ENCODE data around the gene AGRP. TPM values are rescaled to one million over a fixed set of nuclear protein-coding genes. Genes with fewer than 3 reads are reported as not detected.

The AGRP gene
- polyA plus RNA-seq, 1 donor (not counting 4 experiments of a cell fraction or from before 2014, with no cell fraction given) = not detected

- TF ChIP-seq, protein P1, sequence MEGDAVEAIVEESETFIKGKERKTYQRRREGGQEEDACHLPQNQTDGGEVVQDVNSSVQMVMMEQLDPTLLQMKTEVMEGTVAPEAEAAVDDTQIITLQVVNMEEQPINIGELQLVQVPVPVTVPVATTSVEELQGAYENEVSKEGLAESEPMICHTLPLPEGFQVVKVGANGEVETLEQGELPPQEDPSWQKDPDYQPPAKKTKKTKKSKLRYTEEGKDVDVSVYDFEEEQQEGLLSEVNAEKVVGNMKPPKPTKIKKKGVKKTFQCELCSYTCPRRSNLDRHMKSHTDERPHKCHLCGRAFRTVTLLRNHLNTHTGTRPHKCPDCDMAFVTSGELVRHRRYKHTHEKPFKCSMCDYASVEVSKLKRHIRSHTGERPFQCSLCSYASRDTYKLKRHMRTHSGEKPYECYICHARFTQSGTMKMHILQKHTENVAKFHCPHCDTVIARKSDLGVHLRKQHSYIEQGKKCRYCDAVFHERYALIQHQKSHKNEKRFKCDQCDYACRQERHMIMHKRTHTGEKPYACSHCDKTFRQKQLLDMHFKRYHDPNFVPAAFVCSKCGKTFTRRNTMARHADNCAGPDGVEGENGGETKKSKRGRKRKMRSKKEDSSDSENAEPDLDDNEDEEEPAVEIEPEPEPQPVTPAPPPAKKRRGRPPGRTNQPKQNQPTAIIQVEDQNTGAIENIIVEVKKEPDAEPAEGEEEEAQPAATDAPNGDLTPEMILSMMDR (optimal IDR thresholded peaks at IDR 0.05 in 1 of 3, IDR thresholded peaks at IDR 0.05 in 1 of 3, conservative IDR thresholded peaks at IDR 0.05 in 1 of 3; ENCODE audit: extremely low read depth in 1 of 3, insufficient read depth in 2 of 3, low read length in 3 of 3) = no peak
- no peak for TF ChIP-seq EZH2 (IDR thresholded peaks at IDR 0.05; ENCODE audit: low read length)
- DNase-seq (ENCODE audit: low read depth, low spot score) (no peak), FAIRE-seq (no peak)
- no peak overlapping the region for H2AFZ ChIP-seq (ENCODE audit: control insufficient read depth, low read length)
- H3K36me3 ChIP-seq (ENCODE audit: control insufficient read depth in 2 of 2, extremely low read depth in 1 of 2, insufficient read depth in 2 of 2, low read length in 2 of 2) = peaks cover 10 to 19% of the 10 kb centered on the region in 2 experiments
- peaks cover 25% of the 10 kb centered on the region for H3K79me2 ChIP-seq (ENCODE audit: control insufficient read depth, insufficient read depth, low read length)
- no peak overlapping the region for H3K4me2 ChIP-seq (ENCODE audit: control insufficient read depth, extremely low read depth, insufficient read depth, low read depth, low read length)
- peaks cover 13% of the 10 kb centered on the region for H3K9me1 ChIP-seq (ENCODE audit: control insufficient read depth, extremely low read depth, insufficient read depth, low read length)
- no peak overlapping the region for H3K9ac ChIP-seq (ENCODE audit: control insufficient read depth, extremely low read depth, insufficient read depth, low read length)
- H3K27me3 ChIP-seq (ENCODE audit: control insufficient read depth, extremely low read depth, insufficient read depth, low read length) = no peaks in the 10 kb centered on the region
- dilution Hi-C loops (cut with MboI; ENCODE audit: extremely low pct_ligation_motif_present, low sequenced_read_pairs) = no loop called here
- no peak overlapping the region for H3K27ac ChIP-seq (ENCODE audit: control insufficient read depth, insufficient read depth, low read length)
- H3K4me3 ChIP-seq (ENCODE audit: control insufficient read depth in 2 of 3, extremely low read depth in 1 of 3, insufficient read depth in 2 of 3, low read depth in 1 of 3, low read length in 3 of 3) = no peak overlapping the region
- H3K4me1 ChIP-seq (ENCODE audit: control insufficient read depth, extremely low read depth, insufficient read depth, low read length) = peaks cover 27% of the 10 kb centered on the region
- no peaks in the 10 kb centered on the region for H3K9me3 ChIP-seq (ENCODE audit: control insufficient read depth, low read depth, low read length)
- peaks cover 37% of the 10 kb centered on the region for H4K20me1 ChIP-seq (ENCODE audit: control insufficient read depth, extremely low read depth, insufficient read depth, low read length)
Measured at GRCh38 chr16:67458121-67458641, 25.2 kb downstream of the AGRP start.

- Histone ChIP-seq H2AFZ (ENCODE audit: control insufficient read depth, low read length) (no peak overlapping the region), H3K4me3 (ENCODE audit: control insufficient read depth in 2 of 3, extremely low read depth in 1 of 3, insufficient read depth in 2 of 3, low read depth in 1 of 3, low read length in 3 of 3) (no peak overlapping the region), H3K27me3 (ENCODE audit: control insufficient read depth, extremely low read depth, insufficient read depth, low read length) (no peaks in the 10 kb centered on the region), H4K20me1 (ENCODE audit: control insufficient read depth, extremely low read depth, insufficient read depth, low read length) (peaks cover 33% of the 10 kb centered on the region), H3K36me3 (ENCODE audit: control insufficient read depth in 2 of 2, extremely low read depth in 1 of 2, insufficient read depth in 2 of 2, low read length in 2 of 2) (peaks cover 12 to 22% of the 10 kb centered on the region in 2 experiments), H3K9me3 (ENCODE audit: control insufficient read depth, low read depth, low read length) (no peaks in the 10 kb centered on the region), H3K9me1 (ENCODE audit: control insufficient read depth, extremely low read depth, insufficient read depth, low read length) (peaks cover 13% of the 10 kb centered on the region), H3K9ac (ENCODE audit: control insufficient read depth, extremely low read depth, insufficient read depth, low read length) (no peak overlapping the region), H3K4me2 (ENCODE audit: control insufficient read depth, extremely low read depth, insufficient read depth, low read depth, low read length) (no peak overlapping the region), H3K79me2 (ENCODE audit: control insufficient read depth, insufficient read depth, low read length) (peaks cover 20% of the 10 kb centered on the region), H3K27ac (ENCODE audit: control insufficient read depth, insufficient read depth, low read length) (no peak overlapping the region), H3K4me1 (ENCODE audit: control insufficient read depth, extremely low read depth, insufficient read depth, low read length) (peaks cover 23% of the 10 kb centered on the region)
- dilution Hi-C loops (cut with MboI; ENCODE audit: extremely low pct_ligation_motif_present, low sequenced_read_pairs) = no loop called here
- FAIRE-seq (no peak), DNase-seq (ENCODE audit: low read depth, low spot score) (no peak)
- TF ChIP-seq, protein P1 (optimal IDR thresholded peaks at IDR 0.05 in 1 of 3, IDR thresholded peaks at IDR 0.05 in 1 of 3, conservative IDR thresholded peaks at IDR 0.05 in 1 of 3; ENCODE audit: extremely low read depth in 1 of 3, insufficient read depth in 2 of 3, low read length in 3 of 3) = no peak
- TF ChIP-seq EZH2 (IDR thresholded peaks at IDR 0.05; ENCODE audit: low read length) = no peak
Measured at GRCh38 chr16:67457611-67458010, 25.7 kb downstream of the AGRP start.

All from keratinocyte (primary cell).